Measurements from ENCODE around the gene MNX1.
A peak's percentile ranks its signal among the peaks of the same experiment; 100 is the strongest.

Gene MNX1

DNA sequence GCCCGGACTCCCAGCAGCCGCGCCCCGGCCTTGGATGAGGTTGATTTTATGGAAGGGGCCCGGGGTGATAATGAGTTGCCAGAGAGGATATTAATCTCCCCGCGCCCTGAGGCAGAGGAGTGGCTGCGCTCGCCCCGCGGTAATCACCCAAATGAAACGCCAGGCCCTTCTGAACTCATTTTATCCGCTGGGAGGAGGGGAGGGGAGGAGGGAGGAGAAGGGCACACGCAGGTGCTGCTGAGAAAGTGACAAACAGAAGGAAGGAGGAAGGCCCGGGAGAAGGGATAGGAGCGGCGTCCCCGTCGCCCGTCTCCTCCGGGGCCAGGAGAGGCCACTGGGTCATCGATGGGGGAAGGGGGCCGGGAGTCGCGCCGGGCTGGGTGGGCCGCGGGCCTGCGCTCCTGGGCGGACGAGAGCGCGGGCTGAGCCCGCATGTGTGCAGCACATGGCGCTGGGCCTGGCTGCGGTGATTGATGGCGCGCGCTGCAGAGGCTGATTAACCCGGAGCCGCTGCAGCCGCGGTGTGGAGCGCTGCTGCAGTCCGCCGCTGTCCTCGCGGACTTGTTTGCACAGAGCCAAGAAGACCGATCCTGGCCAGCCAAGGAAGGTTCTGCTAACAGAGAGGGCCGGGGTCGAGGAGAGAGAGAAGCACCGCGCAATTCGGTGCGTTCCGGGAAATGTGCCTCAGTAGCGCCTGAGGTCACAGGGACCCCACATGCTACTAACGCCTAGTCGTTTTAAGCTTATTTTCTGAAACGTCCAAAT, 6.5 kb downstream of the MNX1 start:
- no peak for TF ChIP-seq CTCF (conservative IDR thresholded peaks at IDR 0.05)
- H3K27ac ChIP-seq: no peak overlapping the region

GRCh38 chr7:157003445-157003755, 7.1 kb downstream of the MNX1 start:
- H3K27ac ChIP-seq: no peak overlapping the region
- TF ChIP-seq CTCF (conservative IDR thresholded peaks at IDR 0.05): no peak

GRCh38 chr7:157002819-157003421, 7.5 kb downstream of the MNX1 start:
- H3K27ac ChIP-seq: no peak overlapping the region
- no peak for TF ChIP-seq CTCF (conservative IDR thresholded peaks at IDR 0.05)

GRCh38 chr7:157001920-157002818, 8.3 kb downstream of the MNX1 start:
- TF ChIP-seq CTCF (conservative IDR thresholded peaks at IDR 0.05): no peak
- H3K27ac ChIP-seq: no peak overlapping the region

DNA sequence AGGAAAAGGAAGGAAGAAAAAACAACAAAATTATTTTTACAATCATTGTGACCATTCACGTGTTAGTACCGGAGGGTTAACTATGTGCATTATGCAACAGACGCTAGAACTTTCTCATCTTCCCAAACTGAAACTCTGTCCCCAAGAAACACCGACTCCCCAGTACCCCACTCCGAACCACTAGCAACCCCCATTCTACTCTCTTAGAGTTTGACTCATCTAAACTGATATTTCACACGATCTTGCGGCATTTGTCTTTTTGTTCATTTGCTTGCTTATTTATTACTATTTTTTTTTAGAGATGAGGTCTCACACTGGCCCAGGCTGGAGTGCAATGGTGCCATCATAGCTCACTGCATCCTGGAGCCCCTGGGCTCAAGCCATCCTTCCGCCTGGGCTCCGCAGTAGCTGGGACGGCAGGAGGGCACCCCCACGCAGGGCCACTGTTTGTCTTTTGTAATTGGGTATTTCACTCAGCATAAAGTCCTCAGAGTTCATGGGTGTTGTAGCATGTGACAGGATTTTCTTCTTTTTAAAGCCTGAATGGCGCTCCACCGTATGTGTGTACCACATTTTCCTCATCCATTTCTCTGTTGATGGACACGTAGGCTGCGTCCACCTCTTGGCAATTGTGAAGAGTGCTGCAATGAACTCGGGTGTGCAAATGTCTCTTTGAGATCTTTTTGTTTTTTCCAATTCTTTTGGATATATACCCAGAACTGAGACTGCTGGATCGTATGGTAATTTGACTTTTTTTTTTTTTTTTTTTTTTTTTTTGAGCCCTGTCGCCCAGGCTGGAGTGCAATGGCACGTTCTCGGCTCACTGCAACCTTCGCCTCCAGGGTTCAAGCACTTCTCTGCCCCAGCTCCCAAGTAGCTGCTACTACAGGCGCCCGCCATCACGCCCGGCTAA, 9.5 kb downstream of the MNX1 start:
- no peak for TF ChIP-seq CTCF (conservative IDR thresholded peaks at IDR 0.05)
- peak overlapping the region; percentile 83 for H3K27ac ChIP-seq

DNA sequence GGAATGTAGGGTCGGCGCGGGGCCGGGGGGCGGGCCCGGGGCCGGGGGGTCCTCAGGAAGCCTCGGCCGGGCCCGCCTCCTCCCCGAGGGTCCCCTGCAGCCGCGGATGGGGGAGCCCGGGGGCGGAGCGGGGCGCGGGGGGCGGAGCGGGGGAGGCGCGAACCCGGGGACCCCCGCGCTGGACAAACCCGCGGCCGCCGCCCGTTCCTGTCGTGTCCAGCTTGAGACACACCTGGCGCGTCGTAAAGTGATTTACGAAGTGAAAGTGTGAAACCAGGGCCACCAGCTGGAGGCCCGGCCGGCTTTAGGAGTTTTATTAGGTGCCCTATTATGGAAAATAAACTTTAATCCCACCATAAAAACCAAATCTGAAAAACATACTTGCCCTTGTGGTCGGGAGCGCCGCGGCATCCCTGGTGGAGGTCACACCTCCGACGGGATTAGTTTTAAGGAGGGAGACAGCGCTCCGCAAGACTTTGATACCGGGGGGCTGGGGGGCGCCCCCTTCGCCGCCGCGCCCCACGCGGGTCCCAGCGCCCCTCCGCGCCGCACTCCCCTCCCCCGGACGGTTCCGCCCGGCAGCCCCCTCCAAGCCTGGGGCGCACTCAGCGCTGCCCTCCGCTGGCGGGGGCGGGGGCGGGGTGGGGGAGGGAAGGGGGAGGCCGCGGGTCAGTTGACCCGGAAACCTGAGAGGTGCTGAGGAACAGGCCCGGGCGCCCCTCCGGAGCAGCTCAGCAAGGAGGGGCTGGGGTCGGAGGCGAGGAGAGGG, 10.3 kb downstream of the MNX1 start:
- peak overlapping the region; percentile 83 for H3K27ac ChIP-seq

More for the DNA sequence above, 10.3 kb downstream of the MNX1 start:
- TF ChIP-seq CTCF (conservative IDR thresholded peaks at IDR 0.05): 0 out of 2 replicates have a peak, but pooled peaks have one; percentile 25

Data from VCaP (cell line).